IPS-18c (cell line): ENCODE results near the gene LARGE1.

ENCODE experiments used
- H3K4me3 ChIP-seq: 2 replicates; pipeline ENCODE4 v1.7.0; 2013; ENCODE audit warnings: low read depth, mild to moderate bottlenecking, low read length, moderate library complexity; ENCODE audit not compliant: insufficient read depth
- H3K9me3 ChIP-seq: one replicate; pipeline ENCODE4 v1.6.1; 2013; ENCODE audit warnings: mild to moderate bottlenecking, low read length, moderate library complexity; ENCODE audit not compliant: control insufficient read depth, insufficient read depth

LARGE1 gene

GRCh38 chr22:33850724-33851123, 69.6 kb downstream of the LARGE1 start:
- no peak overlapping the region for H3K4me3 ChIP-seq
- peaks cover 2% of the 10 kb centered on the region for H3K9me3 ChIP-seq

GRCh38 chr22:33850193-33850592, 70.1 kb downstream of the LARGE1 start:
- H3K9me3 ChIP-seq, result peaks cover 2% of the 10 kb centered on the region
- no peak overlapping the region for H3K4me3 ChIP-seq

GRCh38 chr22:33848251-33848650, 72.0 kb downstream of the LARGE1 start:
- H3K4me3 ChIP-seq, result no peak overlapping the region

GRCh38 chr22:33844273-33844672, 76.0 kb downstream of the LARGE1 start:
- H3K4me3 ChIP-seq, result no peak overlapping the region
- H3K9me3 ChIP-seq, result peaks cover 2% of the 10 kb centered on the region

More at GRCh38 chr22:33848251-33848650, 72.0 kb downstream of the LARGE1 start:
- peaks cover 2% of the 10 kb centered on the region for H3K9me3 ChIP-seq

GRCh38 chr22:33842421-33843094, 77.7 kb downstream of the LARGE1 start:
- Histone ChIP-seq H3K9me3 (peaks cover 2% of the 10 kb centered on the region), H3K4me3 (no peak overlapping the region)

- no peak overlapping the region for H3K4me3 ChIP-seq
- peaks cover 2% of the 10 kb centered on the region for H3K9me3 ChIP-seq
Measured at GRCh38 chr22:33842006-33842354, 78.3 kb downstream of the LARGE1 start.

GRCh38 chr22:33841281-33842005, 78.8 kb downstream of the LARGE1 start:
- H3K9me3 ChIP-seq, result peaks cover 2% of the 10 kb centered on the region
- H3K4me3 ChIP-seq, result no peak overlapping the region

- no peak overlapping the region for H3K4me3 ChIP-seq
- no peaks in the 10 kb centered on the region for H3K9me3 ChIP-seq
Measured at GRCh38 chr22:33838644-33839043, 81.6 kb downstream of the LARGE1 start.

GRCh38 chr22:33837826-33838225, 82.5 kb downstream of the LARGE1 start:
- Histone ChIP-seq H3K4me3 (no peak overlapping the region), H3K9me3 (no peaks in the 10 kb centered on the region)

- H3K4me3 ChIP-seq, result no peak overlapping the region
- H3K9me3 ChIP-seq, result no peaks in the 10 kb centered on the region
Measured at GRCh38 chr22:33835265-33835664, 85.0 kb downstream of the LARGE1 start.

- Histone ChIP-seq H3K4me3 (no peak overlapping the region), H3K9me3 (no peaks in the 10 kb centered on the region)
Measured at GRCh38 chr22:33832558-33833151, 87.6 kb downstream of the LARGE1 start.

GRCh38 chr22:33831651-33832050, 88.6 kb downstream of the LARGE1 start:
- no peak overlapping the region for H3K4me3 ChIP-seq
- no peaks in the 10 kb centered on the region for H3K9me3 ChIP-seq

GRCh38 chr22:33831207-33831606, 89.1 kb downstream of the LARGE1 start:
- H3K4me3 ChIP-seq, result no peak overlapping the region

GRCh38 chr22:33829546-33830280, 90.6 kb downstream of the LARGE1 start:
- H3K9me3 ChIP-seq, result no peaks in the 10 kb centered on the region
- H3K4me3 ChIP-seq, result no peak overlapping the region

More at GRCh38 chr22:33831207-33831606, 89.1 kb downstream of the LARGE1 start:
- no peaks in the 10 kb centered on the region for H3K9me3 ChIP-seq

- no peak overlapping the region for H3K4me3 ChIP-seq
- H3K9me3 ChIP-seq, result no peaks in the 10 kb centered on the region
Measured at GRCh38 chr22:33828302-33828701, 92.0 kb downstream of the LARGE1 start.

GRCh38 chr22:33825761-33826160, 94.5 kb downstream of the LARGE1 start:
- Histone ChIP-seq H3K4me3 (no peak overlapping the region), H3K9me3 (no peaks in the 10 kb centered on the region)

GRCh38 chr22:33823552-33823951, 96.7 kb downstream of the LARGE1 start:
- H3K4me3 ChIP-seq, result no peak overlapping the region
- H3K9me3 ChIP-seq, result no peaks in the 10 kb centered on the region

- H3K4me3 ChIP-seq, result no peak overlapping the region
Measured at GRCh38 chr22:33821290-33821689, 99.0 kb downstream of the LARGE1 start.

More at GRCh38 chr22:33821290-33821689, 99.0 kb downstream of the LARGE1 start:
- H3K9me3 ChIP-seq, result no peaks in the 10 kb centered on the region
